NCI-H1436 treated with DMSO at 0.1 percent for 48 hours (cell line): ENCODE measurements around the gene PRSS33.

ENCODE experiments used
- DNase-seq: peaks from one replicate; lab custom pipeline; 2025; lab: John Stamatoyannopoulos, UW

PRSS33 gene, protein sequence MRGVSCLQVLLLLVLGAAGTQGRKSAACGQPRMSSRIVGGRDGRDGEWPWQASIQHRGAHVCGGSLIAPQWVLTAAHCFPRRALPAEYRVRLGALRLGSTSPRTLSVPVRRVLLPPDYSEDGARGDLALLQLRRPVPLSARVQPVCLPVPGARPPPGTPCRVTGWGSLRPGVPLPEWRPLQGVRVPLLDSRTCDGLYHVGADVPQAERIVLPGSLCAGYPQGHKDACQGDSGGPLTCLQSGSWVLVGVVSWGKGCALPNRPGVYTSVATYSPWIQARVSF

DNA sequence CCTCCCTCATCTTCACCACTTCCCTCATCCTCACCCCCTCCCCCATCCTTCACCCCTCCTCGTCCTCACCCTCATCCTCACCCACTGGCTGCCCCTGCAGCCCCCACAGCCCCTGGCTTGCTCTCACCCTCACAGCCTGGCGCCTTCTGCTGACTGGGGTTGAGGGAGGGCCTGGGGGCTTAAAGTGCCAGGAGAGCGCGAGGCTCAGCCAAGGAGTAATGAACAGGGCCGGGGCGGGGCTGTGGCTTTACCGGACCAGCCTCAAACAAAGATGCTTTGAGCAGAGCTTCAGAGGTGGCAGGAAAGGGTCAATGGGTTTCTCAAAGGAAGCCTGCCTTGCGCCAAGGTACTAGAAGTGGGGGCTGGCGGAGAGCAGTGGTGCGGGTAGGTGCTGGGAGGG is at the start of gene PRSS33:
Gene PRSS33 (minus strand): TSS at position 155 of the 400 bp plus-strand sequence. CDS start 1,013 bp downstream, outside the sequence.
- no peak for DNase-seq

DNA sequence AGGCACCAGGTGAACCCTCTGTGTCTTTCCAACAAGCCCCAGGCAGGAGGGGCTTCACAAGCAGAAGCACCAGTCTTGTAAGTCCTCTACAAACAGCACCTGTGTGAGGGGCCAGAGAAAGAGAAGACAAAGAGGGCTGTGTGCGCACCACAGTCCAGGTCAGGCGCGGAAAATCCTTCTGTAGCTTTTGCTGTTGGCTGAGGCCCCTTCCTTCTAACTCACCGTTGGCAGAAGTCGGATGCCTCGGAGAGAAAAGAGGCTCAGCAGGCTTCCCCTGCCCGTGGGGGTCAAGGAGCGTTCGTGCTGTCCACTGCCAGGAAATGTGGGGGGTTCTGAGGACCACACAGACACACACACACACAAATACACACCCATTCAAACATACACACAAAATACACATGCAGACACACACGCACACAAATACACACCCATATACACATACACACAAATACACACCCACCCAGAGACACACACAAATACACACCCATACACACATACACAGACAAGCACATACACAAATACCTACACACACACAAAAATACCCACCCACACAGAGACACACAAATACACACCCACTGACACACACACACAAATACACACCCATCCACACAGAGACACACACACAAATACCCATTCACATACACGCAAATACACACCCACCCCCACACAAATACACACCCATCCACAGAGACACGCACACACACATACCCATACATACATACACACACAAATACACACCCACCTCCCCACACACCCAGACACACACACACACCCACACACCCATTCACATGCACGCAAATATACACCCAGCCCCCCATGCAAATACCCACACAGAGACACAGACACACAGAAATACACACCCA is 49.5 kb upstream of the PRSS33 start:
- no peak for DNase-seq

DNA sequence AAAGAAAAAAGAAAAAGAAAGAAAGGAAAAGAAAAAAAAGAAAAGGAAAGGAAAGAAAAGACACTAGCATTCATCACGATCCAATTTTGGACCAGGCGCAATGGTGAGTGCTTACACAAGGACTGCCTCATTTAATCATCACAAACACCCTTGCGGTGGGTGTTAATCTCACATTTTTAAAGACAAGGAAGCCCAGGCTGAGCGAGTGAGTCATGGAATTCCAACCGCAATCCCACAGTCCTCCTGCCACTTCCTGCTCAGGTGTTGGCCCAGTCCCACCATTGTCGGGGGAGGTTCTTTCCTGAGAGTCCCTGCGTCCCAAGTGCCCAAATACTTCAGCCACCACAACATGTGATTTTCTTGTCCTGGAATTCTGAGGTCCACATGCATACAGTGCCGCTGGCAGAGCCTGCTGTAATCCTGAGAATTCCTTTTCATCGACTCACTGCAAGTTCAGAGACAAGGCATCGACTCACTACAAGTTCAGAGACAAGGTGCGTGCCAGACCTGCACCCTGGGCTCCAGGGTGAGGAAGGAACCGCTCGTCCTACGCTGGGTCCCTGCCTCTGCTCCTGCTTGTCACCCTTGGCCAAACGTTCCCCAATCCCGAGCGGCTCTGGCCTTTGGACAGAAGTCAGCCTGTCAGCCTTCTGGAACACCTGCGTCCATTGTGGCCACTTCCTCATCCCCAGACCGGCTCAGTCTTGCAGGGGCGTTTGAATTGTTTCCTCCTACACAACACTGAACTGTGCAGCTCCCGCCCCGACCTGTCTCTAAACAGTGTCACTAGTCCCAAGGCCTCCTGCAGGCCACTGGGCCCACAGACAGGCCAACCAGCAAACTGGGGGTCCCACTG is 48.5 kb upstream of the PRSS33 start:
- DNase-seq: no peak

DNA sequence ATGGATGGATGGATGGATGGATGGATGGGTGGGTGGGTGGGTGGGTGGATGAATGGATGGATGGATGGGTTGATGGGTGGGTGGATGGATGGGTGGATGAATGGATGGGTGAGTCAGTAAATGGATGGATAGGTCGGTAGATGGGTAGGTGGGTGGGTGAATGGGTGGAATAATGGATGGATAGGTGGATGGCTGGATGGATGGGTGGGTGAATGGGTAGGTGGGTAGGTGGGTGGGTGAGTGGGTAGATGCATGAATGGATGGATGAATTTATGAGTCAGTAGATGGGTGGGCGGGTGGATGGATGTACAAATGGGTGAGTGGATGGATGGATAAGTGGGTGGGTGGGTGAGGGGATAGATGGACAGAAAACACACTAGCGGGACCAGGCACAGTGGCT is 47.6 kb upstream of the PRSS33 start:
- DNase-seq: no peak

DNA sequence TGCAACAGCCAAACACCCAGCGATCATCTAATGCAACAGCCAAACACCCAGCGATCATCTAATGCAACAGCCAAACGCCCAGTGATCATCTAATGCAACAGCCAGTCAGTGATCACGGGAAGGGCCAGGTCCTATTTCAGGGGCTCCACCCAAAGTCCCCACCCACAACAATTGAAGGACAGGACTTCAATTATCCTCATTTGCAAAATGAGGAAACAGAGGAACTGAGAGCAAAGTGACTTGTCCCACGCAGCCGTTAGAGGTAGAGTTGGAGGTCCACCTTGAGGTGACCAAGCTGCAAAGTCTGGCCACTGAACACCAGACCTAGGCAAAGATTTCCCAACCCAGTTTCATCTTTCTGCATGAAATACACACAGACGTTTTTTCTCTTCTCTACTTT is 46.4 kb upstream of the PRSS33 start:
- no peak for DNase-seq

DNA sequence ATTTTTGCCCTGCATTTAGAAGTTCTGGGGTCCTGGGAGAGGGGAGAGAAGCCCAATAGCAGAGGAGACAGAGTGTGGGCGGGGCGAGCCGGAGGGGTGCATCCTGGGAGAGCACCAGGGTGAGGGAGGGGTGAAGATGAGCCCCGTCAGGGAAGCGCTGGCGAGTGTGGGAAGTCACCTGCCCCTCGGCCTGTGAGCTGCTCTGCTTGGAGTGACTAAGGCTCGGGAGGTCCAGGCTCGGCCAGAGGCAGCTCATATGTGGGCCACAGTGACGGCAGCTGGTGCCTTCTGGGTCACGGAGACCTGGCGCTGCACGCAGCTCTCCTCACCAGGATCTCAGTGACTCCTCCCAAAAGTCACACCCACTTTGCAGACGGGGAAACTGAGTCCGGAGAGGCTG is 43.8 kb upstream of the PRSS33 start:
- DNase-seq: no peak

DNA sequence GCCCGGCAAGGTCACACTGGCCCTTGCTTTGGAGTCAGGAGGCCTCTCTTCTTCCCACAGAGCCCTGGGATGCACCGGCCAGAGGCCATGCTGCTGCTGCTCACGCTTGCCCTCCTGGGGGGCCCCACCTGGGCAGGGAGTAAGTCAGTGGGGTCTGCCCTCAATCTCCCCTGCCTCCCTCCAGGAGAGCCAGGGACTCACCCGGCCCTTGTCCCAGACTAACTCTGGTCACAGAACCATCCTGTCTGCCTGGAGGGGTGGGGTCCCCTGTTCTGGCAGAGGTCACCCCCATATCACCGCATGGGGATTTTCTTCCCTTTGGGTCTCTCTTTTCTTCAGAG is 43.0 kb upstream of the PRSS33 start:
- DNase-seq: no peak

DNA sequence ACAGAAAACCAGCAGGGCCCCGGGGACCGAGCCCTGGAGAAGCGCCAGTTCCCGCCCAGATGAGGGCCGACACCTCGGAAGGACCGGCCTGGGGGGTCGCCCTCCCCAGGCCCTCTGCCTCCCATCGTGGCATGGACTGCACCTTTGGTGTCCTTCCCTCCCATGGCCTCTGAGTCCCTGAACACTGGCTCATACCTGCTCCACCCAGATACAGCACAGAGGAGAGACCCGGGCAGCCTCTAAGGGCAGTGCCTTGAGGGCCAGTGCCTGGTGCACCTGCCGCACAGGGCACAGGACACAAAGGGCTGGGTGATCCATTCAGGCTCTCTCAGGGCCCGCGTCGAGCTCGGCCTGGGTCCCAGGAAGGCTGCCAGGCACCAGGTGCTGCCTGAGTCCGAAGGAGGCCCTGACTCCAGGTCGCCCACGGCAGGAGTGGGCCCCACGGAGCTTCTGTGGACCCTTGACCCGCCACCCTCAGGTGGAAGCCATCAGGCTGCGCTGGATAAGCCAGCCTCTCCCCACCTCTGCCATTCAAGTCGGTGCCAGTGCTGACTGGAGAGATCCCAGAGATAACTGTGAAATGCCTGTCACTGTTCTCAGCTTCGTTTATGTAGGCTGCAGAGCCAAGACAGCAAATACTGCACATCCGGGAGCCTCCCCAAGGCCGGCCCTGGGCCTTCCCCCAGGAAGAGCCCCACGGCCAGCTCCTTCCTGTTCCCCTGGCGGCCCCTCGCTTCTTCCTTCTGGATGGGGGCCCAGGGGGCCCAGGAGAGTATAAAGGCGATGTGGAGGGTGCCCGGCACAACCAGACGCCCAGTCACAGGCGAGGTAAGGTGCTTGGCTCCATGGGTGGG is 42.4 kb upstream of the PRSS33 start, which contains the start of gene ZG16B:
Gene ZG16B (plus strand): TSS at position 803 of the 854 bp plus-strand sequence. CDS start 139 bp downstream, outside the sequence.
- DNase-seq: no peak

DNA sequence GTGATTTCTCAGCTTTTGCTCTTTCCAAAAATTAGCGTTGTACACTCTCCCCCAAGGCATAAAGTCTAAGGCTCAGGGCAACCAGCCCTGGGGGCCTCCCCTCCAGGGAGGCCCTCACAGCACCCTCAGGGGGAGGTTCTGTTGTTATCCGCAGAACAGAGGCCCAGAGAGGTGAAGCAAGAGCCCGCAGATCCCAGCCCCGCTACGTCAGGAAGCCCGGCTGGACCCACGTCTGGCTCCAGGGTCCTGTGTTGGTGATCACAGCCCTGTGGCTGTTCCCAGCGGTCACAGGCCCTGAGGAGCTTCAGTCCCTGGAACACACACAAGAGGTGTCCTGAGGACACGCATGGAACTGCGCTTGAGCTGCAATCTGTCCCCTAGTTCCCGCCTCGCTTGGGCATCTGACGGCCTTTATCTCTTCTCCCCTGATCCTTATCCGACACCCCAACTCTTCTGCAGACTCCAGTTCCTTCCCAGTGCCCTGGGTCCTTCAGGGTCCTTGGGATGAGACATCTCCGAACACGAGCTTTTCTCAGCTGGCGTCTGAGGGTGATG is 41.6 kb upstream of the PRSS33 start:
- no peak for DNase-seq

DNA sequence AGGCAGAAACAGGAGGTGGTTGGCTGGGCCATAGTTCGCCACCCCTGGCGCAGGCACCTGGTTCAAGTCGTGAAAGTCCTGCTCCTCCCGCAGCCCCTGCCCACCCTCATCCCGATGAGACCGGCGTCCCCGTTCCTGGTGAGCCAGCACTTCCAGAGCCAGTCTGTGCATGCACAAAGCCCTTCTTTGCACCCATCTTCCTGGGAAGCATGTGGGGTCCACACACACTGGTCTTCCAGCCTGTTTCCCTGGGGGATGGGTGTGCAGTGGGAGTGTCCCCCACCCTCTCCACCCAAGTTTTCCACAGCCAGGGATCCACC is 41.1 kb upstream of the PRSS33 start:
- DNase-seq: no peak

DNA sequence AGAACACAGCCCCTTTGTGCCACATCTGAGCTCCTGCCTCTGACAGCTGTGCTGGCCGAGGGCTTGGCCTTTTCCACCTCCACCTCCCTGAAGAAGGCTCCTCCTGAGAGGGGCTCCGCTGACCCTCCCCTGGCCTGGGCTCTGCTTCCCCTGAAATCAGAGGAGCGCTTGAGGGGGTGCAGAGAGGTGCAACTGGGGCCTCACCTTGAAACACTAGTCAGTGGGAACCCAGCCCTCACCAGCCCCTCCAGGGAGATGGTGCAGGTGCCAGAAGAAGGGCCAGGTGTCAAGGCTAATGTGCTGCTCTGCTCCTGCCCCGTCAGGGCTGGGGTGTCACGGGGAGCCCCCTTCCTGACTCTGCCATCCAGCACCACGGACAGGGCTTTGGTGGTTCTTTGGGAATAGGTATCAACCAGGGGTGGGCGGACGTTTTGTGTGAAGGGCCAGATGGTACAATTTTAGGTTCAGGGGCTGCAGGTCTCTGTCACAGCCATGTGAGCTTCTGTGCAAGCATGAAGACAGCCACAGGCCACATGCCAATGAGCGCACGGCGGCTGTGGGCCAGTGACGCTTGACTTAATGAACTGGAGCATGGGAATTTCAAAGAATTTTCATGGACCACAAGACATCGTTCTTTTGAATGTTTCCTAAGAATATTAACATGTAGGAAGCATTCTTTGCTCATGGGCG is 40.6 kb upstream of the PRSS33 start:
- DNase-seq: no peak

DNA sequence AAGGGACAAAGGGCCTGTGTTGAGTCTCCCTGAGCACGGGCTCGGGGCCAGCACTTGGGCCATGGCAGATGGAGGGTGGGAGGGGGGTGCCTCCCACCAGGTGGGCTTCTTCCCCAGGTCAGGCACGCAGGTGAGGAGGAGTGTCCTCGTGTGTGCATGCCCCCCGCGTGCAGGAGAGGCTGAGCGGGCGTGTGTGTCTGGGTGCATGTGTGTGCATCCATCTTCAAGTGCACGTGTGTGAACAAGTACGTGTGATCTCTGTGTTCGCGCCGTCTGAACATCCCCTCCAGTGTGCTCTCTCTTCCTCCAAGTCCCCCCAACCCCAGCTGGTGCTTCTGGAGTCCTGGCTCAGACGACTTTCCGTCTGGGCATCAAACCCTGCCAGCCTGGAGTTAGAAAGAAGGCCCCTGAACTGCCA is 40.0 kb upstream of the PRSS33 start:
- DNase-seq: no peak

DNA sequence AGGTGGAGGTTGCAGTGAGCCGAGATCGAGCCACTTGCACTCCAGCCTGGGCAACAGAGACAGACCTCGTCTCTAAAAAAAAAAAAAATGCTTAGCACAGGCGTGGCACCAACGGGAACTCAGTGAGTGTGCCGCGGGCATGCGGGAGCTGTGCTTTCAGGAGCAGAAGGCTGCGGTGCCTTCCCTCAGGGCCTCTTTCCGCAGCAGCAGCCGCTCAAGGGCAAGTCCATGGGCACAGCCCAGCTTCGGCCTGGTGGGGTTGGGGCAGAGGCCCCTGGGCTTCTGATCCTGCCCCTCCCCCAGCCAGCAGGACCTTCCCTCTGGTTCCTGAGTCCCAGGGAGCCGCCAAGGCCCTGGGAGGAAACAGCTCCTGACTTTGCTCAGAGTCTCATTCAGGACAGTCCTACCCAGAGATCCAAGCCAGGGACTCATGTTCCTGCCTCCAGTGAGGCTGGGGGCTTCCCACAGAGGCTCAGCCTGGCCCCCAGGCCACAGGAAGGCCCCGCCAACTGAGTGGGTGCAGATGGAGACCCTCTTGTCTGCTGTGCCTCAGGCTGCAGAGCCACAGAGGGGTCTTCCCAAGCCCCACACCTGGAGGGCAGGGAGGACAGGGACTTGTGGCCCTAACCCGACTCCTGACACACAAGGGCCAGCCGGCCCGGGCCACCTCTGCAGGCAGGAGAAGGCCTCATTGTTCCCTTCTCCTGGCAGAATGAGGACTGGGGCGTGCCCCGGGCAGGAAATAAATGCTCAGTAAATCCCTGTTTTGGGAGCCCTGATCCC is 39.4 kb upstream of the PRSS33 start:
- no peak for DNase-seq

DNA sequence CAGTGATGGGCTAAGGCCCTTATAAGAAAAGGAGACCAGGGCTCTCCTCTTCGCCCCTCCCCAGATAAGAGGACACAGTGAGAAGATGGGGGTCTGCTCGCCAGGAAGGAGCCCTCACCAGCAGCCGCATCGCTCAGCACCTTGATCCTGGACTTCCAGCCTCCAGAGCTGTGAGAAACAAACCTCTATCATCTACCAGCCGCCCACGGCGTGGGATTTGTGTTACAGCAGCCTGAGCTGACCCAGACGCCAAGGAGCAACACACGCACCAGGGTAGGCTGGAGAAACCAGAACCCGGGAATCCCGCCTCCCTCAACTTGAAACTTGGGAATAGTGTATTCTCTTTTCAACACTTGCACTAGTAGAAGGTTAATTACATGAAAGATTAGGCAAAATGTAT is 38.5 kb upstream of the PRSS33 start:
- DNase-seq: no peak

DNA sequence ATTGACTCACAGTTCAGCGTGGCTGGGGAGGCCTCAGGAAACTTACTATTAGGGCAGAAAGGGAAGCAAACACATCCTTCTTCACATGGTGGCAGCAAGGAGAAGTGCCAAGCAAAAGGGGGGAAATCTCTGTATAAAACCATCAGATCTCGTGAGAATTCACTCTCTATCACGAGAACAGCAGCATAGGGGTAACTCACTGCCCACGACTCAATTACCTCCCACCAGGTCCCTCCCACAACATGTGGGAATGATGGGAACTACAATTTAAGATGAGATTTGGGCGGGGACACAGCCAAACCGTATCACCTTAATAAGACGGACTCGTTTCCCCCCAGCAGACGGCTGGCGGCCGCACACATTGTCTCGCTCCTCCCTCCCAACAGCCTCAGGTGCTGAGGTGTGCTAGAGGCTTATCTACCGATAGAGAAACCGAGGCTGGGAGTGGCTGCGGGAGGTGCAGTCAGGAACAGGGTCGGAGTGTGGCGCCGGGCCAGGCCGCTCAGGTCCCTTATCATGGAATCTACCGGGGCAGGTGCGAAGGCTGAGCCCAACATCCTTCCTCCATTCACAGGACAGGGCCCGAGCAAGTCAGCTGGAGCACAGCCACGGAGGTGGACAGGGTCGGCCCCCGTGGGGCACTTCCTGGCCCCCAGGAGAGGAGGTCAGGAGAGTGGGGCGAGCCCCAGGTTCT is 37.8 kb upstream of the PRSS33 start:
- no peak for DNase-seq

DNA sequence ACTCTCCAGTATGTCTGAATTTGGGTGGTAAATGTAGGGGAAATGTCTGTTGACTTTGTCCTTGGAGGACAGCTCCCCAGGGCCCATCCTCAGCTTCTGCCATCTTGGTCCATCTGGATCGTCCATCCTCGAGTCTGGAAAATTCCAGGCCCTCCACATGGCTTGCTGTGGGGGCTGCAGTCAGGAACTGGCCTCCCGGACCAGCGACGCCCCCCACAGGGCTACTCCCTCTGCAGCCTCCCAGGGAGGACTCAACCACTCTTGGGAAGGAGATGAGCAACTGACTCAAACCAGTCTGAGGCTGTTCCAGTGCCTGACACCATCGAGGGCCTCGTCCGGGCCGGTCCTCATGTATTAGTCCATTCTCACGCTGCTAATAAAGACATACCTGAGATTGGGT is 37.3 kb upstream of the PRSS33 start:
- no peak for DNase-seq

DNA sequence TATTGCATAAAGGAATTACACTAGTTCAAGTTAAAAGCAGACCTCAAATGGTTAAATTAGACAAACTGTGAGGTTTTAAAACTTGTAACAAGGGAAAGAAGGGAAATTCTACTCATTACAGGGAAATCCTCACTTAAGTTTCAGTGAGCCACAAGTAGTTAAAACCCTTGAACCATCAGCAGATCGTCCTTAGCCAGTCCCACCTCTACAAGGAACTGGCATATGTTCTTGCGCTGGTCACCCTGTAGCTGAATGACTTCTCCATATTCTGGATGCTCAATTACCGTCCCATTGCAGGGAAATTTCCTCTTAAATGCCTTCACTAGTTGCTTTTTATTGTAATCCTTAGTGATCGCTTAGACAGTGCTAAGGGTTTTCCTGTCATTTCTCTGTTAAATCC is 35.1 kb upstream of the PRSS33 start:
- DNase-seq: no peak

DNA sequence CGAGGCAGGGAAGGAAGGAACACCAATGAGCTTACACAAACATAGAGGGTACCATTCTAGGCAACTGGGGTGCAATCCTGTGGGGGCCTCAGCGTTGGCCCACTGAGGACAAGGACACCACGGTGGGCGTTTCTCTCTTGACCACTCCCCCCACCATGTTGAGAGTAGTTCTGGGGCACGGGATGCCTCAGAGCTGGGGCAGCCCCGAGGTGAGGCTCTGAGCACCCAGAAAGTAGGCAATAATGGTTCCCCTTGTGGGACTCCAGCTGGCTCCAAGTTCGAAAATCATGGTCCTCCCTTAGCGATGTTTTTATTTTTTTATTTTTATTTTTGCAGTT is 34.8 kb upstream of the PRSS33 start:
- no peak for DNase-seq

DNA sequence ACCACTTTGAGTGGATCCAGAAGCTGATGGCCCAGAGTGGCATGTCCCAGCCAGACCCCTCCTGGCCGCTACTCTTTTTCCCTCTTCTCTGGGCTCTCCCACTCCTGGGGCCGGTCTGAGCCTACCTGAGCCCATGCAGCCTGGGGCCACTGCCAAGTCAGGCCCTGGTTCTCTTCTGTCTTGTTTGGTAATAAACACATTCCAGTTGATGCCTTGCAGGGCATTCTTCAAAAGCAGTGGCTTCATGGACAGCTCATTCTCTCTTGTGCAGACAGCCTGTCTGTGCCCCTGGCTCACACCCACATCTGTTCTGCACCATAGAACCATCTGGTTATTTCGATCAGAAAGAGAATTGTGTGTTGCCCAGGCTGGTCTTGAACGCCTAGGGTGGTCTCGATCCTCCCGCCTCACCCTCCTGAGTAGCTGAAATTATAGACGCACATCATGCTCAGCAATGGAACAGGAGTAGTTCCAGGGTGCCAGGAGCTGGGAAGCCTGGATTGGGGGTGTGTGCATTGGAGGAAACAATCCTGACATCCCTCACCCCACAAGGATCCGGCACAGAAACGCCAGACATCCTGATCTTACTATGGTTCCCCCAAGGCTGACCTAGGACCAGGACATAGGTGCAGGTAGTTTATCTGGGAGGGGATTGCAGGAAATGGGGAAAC is 34.3 kb upstream of the PRSS33 start:
- no peak for DNase-seq
